ENCODE data around the gene BBC3. TPM values are rescaled to one million over a fixed set of nuclear protein-coding genes. Genes with fewer than 3 reads are reported as not detected.
"Not testable (repeated sequence)": the region's sequence is repeated elsewhere in the genome, so short reads cannot be mapped to it uniquely, and the experiment has no call there.

The BBC3 gene
- total RNA-seq, 1 donor from 2014 or later = 37.0 TPM

GRCh38 chr19:47253467-47253881 lies 22.5 kb upstream of the BBC3 start:
- H3K27me3 Mint-ChIP-seq (ENCODE audit: unreplicated experiment) = peaks cover 15% of the 10 kb centered on the region
- no peak for DNase-seq
- H3K9me3 Mint-ChIP-seq (ENCODE audit: unreplicated experiment) = peaks cover 10% of the 10 kb centered on the region
- no peaks in the 10 kb centered on the region for H3K36me3 Mint-ChIP-seq (ENCODE audit: unreplicated experiment)
- no peak for TF ChIP-seq CTCF (IDR thresholded peaks at IDR 0.05; ENCODE audit: partially characterized antibody, unreplicated experiment)
- no peak overlapping the region for H3K4me3 Mint-ChIP-seq (ENCODE audit: unreplicated experiment)
- H3K27ac Mint-ChIP-seq (ENCODE audit: unreplicated experiment) = no peak overlapping the region
- H3K4me1 Mint-ChIP-seq (ENCODE audit: low read depth, unreplicated experiment) = peaks cover 7% of the 10 kb centered on the region

DNA sequence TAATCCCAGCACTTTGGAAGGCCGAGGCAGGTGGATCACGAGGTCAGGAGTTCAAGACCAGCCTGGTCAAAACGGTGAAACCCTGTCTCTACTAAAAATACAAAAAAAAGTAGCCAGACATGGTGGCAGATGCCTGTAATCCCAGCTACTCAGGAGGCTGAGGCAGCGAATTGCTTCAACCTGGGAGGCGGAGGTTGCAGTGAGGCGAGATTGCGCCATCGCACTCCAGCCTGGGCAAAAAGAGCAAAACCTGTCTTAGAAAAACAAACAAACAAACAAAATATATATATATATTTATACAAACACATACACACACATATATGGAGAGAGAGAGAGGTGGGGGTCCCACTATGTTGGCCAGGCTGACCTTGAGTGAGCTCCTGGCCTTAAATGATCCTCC lies 22.0 kb upstream of the BBC3 start:
- H3K9me3 Mint-ChIP-seq (ENCODE audit: unreplicated experiment); H3K27ac Mint-ChIP-seq (ENCODE audit: unreplicated experiment); H3K4me3 Mint-ChIP-seq (ENCODE audit: unreplicated experiment); DNase-seq; H3K36me3 Mint-ChIP-seq (ENCODE audit: unreplicated experiment); H3K4me1 Mint-ChIP-seq (ENCODE audit: low read depth, unreplicated experiment): not testable (repeated sequence)
- peaks cover 15% of the 10 kb centered on the region for H3K27me3 Mint-ChIP-seq (ENCODE audit: unreplicated experiment)

GRCh38 chr19:47247308-47247990 lies 16.4 kb upstream of the BBC3 start:
- peak; percentile 85 for DNase-seq
- Mint-ChIP-seq H3K27me3 (ENCODE audit: unreplicated experiment) (peaks cover 16% of the 10 kb centered on the region), H3K4me3 (ENCODE audit: unreplicated experiment) (peak overlapping the region; percentile 43), H3K9me3 (ENCODE audit: unreplicated experiment) (peaks cover 14% of the 10 kb centered on the region), H3K27ac (ENCODE audit: unreplicated experiment) (peak overlapping the region; percentile 23), H3K36me3 (ENCODE audit: unreplicated experiment) (peaks cover 4% of the 10 kb centered on the region), H3K4me1 (ENCODE audit: low read depth, unreplicated experiment) (peaks cover 10% of the 10 kb centered on the region)
- TF ChIP-seq CTCF (IDR thresholded peaks at IDR 0.05; ENCODE audit: partially characterized antibody, unreplicated experiment) = peak; percentile 97

GRCh38 chr19:47243776-47244547 lies 13.0 kb upstream of the BBC3 start:
- Mint-ChIP-seq H3K4me1 (ENCODE audit: low read depth, unreplicated experiment) (peaks cover 12% of the 10 kb centered on the region), H3K4me3 (ENCODE audit: unreplicated experiment) (peak overlapping the region; percentile 94), H3K9me3 (ENCODE audit: unreplicated experiment) (peaks cover 19% of the 10 kb centered on the region), H3K27me3 (ENCODE audit: unreplicated experiment) (peaks cover 17% of the 10 kb centered on the region), H3K27ac (ENCODE audit: unreplicated experiment) (peak overlapping the region; percentile 98), H3K36me3 (ENCODE audit: unreplicated experiment) (peaks cover 4% of the 10 kb centered on the region)
- peak; percentile 92 for DNase-seq
- TF ChIP-seq CTCF (IDR thresholded peaks at IDR 0.05; ENCODE audit: partially characterized antibody, unreplicated experiment) = peak; percentile 99

DNA sequence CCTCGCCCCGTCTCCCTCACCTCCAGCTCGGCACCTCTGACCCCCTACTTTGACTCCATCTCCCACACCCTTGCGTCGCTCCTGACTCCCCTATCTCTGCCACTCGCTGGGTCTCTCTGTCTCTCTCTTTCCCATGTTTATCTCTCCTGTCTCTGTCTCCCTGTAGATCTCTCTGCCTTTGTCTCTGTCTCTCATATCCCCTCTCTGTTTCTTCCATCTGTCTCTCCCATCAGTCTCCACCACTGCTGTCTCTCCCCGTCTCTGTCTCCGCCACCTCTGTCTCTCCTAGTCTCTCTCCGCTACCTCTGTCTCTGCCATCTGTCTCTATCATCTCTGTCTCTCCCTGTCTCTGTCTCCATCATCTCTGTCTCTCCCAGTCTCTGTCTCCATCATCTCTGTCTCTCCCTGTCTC lies 12.4 kb upstream of the BBC3 start:
- Mint-ChIP-seq H3K4me3 (ENCODE audit: unreplicated experiment) (peak overlapping the region; percentile 94), H3K9me3 (ENCODE audit: unreplicated experiment) (peaks cover 20% of the 10 kb centered on the region), H3K27ac (ENCODE audit: unreplicated experiment) (peak overlapping the region; percentile 98), H3K27me3 (ENCODE audit: unreplicated experiment) (peaks cover 19% of the 10 kb centered on the region), H3K4me1 (ENCODE audit: low read depth, unreplicated experiment) (peaks cover 15% of the 10 kb centered on the region), H3K36me3 (ENCODE audit: unreplicated experiment) (peaks cover 4% of the 10 kb centered on the region)
- no peak for DNase-seq
- no peak for TF ChIP-seq CTCF (IDR thresholded peaks at IDR 0.05; ENCODE audit: partially characterized antibody, unreplicated experiment)

Measured in glutamatergic neuron (in vitro differentiated cells).